Heart right ventricle (tissue), 16 donors: ENCODE measurements around the gene PRKAR2A. TPM values are rescaled to one million over a fixed set of nuclear protein-coding genes. Genes with fewer than 3 reads are reported as not detected.

ENCODE experiments used
- ATAC-seq, 8 donors: fragments of 200-7000 bp; cut with Tn5 transposase; one replicate each; pipeline ENCODE4 v1.9.1; 2020; ENCODE audit warnings: mild to moderate bottlenecking in 8 of 8, moderate library complexity in 8 of 8, moderate number of reproducible peaks in 1 of 8
- DNase-seq, 2 donors: peaks; one replicate each; pipeline ENCODE4 v3.0.0-alpha.2; 2020
- H3K27ac ChIP-seq, 10 donors: fragments of 200-600 bp; sonication (generic) in 2 of 10; one replicate each; pipeline versions ENCODE4 v1.5.0 to v1.8.0; 2020 to 2022; ENCODE audit warnings: mild to moderate bottlenecking in 3 of 10
- H3K27me3 ChIP-seq, 7 donors: fragments of 200-600 bp; one replicate each; pipeline ENCODE4 v1.8.0; 2021 to 2022; ENCODE audit warnings: mild to moderate bottlenecking in 2 of 7
- H3K36me3 ChIP-seq, 9 donors: fragments of 200-600 bp; sonication (generic) in 1 of 9; one replicate each; pipeline versions ENCODE4 v1.5.0 to v1.8.0; 2020 to 2022; ENCODE audit warnings: mild to moderate bottlenecking in 2 of 9
- H3K4me1 ChIP-seq, 9 donors: fragments of 200-600 bp; sonication (generic) in 1 of 9; one replicate each; pipeline versions ENCODE4 v1.5.0 to v1.8.0; 2020 to 2022; ENCODE audit warnings: mild to moderate bottlenecking in 4 of 9
- H3K4me3 ChIP-seq, 10 donors: fragments of 200-600 bp; sonication (generic) in 2 of 10; one replicate each; pipeline versions ENCODE4 v1.5.0 to v1.8.0; 2020 to 2022; ENCODE audit warnings: mild to moderate bottlenecking in 7 of 10, moderate library complexity in 2 of 10
- H3K9me3 ChIP-seq, 11 donors: fragments of 200-600 bp in 10 of 11; sonication (generic) in 2 of 11; one replicate each; pipeline versions ENCODE4 v1.5.0 to v1.8.0; 2013 to 2022; ENCODE audit warnings: mild to moderate bottlenecking in 2 of 11, control low read depth in 1 of 11, moderate library complexity in 1 of 11
- WGBS, 2 donors: extraction: QIAGEN DNeasy Blood & Tissue Kit; methylation state at CpG; one replicate each; pipeline ENCODE4 v1.1.7; 2013; ENCODE audit warnings: inconsistent platforms in 1 of 2; 5-methylcytosine and 5-hydroxymethylcytosine counted together
- intact Hi-C, 10 donors: fragments of 100-400 bp; cut with DNase I; formaldehyde crosslinking; loops; one replicate each; pipeline versions ENCODE4 v1.11.1 to v1.14.2; 2022
- polyA plus RNA-seq, 2 donors: library from polyadenylated mRNA; stranded (reverse); fragments of 200-250 nt; gene quantifications; one replicate each; pipeline ENCODE4 v1.2.3, GENCODE V29; 2013
- total RNA-seq, 10 donors: library from RNA; stranded (reverse); fragmentation: NEBNext Ultra II Directional in 3 of 10; extraction: Animal tissue kit (Norgen Biotek cat#: 25700) in 3 of 10; gene quantifications; one replicate each; pipeline versions ENCODE4 v1.2.1 to v1.2.4, GENCODE V29; 2021 to 2023
- TF ChIP-seq, protein P1 (sequence below), 9 donors: fragments of 200-600 bp; sonication (generic) in 2 of 9; IDR thresholded peaks; one replicate each; pipeline versions ENCODE4 v1.5.0 to v1.8.0; 2021 to 2022; ENCODE audit warnings: antibody characterized with exemption in 9 of 9, mild to moderate bottlenecking in 5 of 9, moderate library complexity in 1 of 9
- donor health status: Arrhythmogenic right ventricular cardiomyopathy.
- donor health status: ischemic (EF 13 %, LVEDD 7.1; RV severe dilation, severe dysfunction).
- donor health status: healthy with polysubstance abuse.
- donor health status: DM: no; HTN: yes; CAD: no.
- donor health status: DM: no; HTN: no; CAD: no.
- donor health status: ischemic (EF 25% LVEDD 6.9; RV normal size, moderate dysfunction).
- donor health status: ischemic (EF 25% LVEDD 5.7; RV mildly dilated, moderate dysfunction).
- donor health status: healthy.
- donor health status: DM: yes; HTN: yes; CAD: no.
- donor health status: Ischemic cardiomyopathy.
- donor health status: ischemic (EF 35%, LVEDD 5.7; RV mildly dilated, moderate dysfunction).
- donor health status: nonischemic (EF 11% LVEDD 7.7; RV severe dilation, severe dysfunction).
- donor health status: DM: yes; HTN: yes; CAD: no.
- donor health status: PGD.
- donor health status: ischemic (EF 29% LVEDD 5.4; RV normal size, mild dysfunction).
- donor health status: nonischemic (EF 23%, LVEDD 6.1; RV moderate dilation, normal function).

PRKAR2A gene
- total and polyA plus RNA-seq, 12 donors = 11.3 to 55.7 (median 44.4) TPM

DNA sequence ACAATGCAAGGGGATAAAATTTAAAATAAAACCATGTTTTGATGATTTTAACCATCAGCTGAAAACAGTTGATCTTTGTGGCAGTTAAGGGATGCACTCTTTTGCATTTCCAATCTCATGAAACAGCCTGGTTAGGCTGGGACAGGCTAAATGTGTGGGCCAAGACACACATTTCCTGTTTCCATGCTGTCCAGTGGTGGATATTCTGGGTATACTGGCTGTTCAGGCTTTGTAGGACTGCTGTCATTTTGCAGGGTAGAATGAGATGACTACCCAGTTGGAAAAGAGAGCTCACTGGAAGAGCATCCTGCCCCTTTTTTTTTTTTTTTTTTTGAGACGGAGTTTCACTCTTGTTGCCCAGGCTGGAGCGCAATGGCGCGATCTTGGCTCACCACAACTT, 88.6 kb downstream of the PRKAR2A start:
- WGBS, 2 donors = 92 to 95% methylated on average over 3 of the region's 4 CpGs
- intact Hi-C loops = no loop called here
- Histone ChIP-seq H3K4me1 (peaks cover 0 to 9% (median 0%) of the 10 kb centered on the region in 9 donors), H3K9me3 (no peaks in the 10 kb centered on the region), H3K36me3 (peaks cover 0 to 99% (median 15%) of the 10 kb centered on the region in 9 donors), H3K27me3 (no peaks in the 10 kb centered on the region), H3K27ac (no peak overlapping the region), H3K4me3 (no peak overlapping the region)
- no peak for ATAC-seq
- no peak for DNase-seq
- TF ChIP-seq, protein P1, sequence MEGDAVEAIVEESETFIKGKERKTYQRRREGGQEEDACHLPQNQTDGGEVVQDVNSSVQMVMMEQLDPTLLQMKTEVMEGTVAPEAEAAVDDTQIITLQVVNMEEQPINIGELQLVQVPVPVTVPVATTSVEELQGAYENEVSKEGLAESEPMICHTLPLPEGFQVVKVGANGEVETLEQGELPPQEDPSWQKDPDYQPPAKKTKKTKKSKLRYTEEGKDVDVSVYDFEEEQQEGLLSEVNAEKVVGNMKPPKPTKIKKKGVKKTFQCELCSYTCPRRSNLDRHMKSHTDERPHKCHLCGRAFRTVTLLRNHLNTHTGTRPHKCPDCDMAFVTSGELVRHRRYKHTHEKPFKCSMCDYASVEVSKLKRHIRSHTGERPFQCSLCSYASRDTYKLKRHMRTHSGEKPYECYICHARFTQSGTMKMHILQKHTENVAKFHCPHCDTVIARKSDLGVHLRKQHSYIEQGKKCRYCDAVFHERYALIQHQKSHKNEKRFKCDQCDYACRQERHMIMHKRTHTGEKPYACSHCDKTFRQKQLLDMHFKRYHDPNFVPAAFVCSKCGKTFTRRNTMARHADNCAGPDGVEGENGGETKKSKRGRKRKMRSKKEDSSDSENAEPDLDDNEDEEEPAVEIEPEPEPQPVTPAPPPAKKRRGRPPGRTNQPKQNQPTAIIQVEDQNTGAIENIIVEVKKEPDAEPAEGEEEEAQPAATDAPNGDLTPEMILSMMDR (IDR thresholded peaks at IDR 0.05) = no peak

DNA sequence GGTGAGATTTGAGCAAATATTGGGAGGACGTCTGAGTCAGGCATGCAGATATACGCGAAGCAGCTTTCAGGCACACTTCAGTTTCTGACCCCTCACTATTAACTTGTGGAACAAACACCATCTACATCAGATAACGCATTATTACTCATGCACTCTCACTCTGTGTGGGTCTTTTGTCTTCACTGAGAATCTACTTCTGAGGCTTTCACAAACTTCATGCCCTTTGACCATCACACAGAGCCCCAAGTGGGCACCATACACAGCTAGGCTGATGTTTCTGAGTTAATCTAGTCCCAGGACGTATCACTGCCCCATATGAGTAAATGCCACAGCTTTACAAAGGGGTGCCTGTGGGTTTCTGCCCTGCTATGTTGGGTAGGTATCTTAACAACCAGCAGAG, 91.0 kb downstream of the PRKAR2A start:
- TF ChIP-seq, protein P1 (IDR thresholded peaks at IDR 0.05) = no peak
- H3K36me3 ChIP-seq = peaks cover 0 to 100% (median 14%) of the 10 kb centered on the region in 9 donors
- DNase-seq (no peak), ATAC-seq (no peak)
- intact Hi-C loops = no loop called here
- no peaks in the 10 kb centered on the region for H3K4me1 ChIP-seq
- no peak overlapping the region for H3K27ac ChIP-seq
- H3K9me3 ChIP-seq = no peaks in the 10 kb centered on the region
- H3K4me3 ChIP-seq = no peak overlapping the region
- 91 to 95% methylated on average over 5 of the region's 5 CpGs for WGBS, 2 donors
- H3K27me3 ChIP-seq = no peaks in the 10 kb centered on the region

DNA sequence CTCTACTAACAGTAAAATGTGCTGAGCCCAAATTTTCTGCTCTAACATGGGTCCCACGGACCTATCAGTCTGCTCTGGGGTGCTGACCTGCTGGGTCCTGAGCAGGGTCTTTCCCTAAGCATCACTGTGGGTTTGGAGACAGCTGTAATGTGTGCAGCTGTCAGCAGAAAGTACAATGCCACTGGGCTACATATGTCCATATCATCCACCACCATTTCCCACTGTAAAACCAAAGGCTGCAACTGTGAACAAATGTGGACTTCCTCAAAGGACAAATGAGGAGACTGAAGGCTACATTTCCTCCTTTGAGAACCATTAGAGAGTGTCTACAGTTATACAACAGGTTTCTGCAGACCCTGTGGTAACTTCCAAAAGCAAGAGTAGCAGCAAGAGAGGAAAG, 96.8 kb downstream of the PRKAR2A start:
- Histone ChIP-seq H3K27ac (peak overlapping the region in 1 of 10 donors; percentile 78), H3K4me3 (no peak overlapping the region), H3K27me3 (no peaks in the 10 kb centered on the region), H3K36me3 (peaks cover 0 to 83% (median 30%) of the 10 kb centered on the region in 9 donors), H3K4me1 (peaks cover 6 to 42% (median 26%) of the 10 kb centered on the region in 9 donors), H3K9me3 (no peaks in the 10 kb centered on the region)
- intact Hi-C loops = no loop called here
- DNase-seq (no peak), ATAC-seq (no peak)
- 63% methylated on average over 1 of the region's 1 CpG for WGBS, 2 donors
- TF ChIP-seq, protein P1 (IDR thresholded peaks at IDR 0.05) = no peak

DNA sequence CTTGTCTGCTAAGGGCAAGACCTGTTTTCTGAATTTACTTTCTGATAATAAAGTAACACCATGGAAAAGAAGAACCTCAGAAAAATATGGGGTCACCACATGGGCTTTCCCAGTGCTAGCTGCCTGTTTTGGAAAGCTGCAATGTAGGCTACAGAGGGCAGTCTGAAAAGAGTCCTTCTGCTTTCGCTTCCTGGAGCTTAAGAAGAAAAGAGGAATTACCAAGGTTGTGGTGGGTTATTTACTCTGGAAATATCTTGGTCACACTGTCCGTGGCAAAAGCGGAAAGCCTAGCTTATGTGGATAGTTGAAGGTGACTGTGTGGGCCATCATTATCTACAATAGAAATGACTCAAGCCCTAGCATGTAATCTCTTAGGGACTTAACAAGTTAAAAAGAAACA, 98.9 kb downstream of the PRKAR2A start:
- peaks cover 0 to 72% (median 30%) of the 10 kb centered on the region in 9 donors for H3K36me3 ChIP-seq

More for the DNA sequence above, 98.9 kb downstream of the PRKAR2A start:
- DNase-seq (no peak), ATAC-seq (peak in 7 of 8 donors; percentile 11 to 62 (median 42))
- TF ChIP-seq, protein P1 (IDR thresholded peaks at IDR 0.05) = no peak
- Histone ChIP-seq H3K9me3 (no peaks in the 10 kb centered on the region), H3K27ac (peak overlapping the region in 6 of 10 donors; percentile 24 to 78 (median 64)), H3K4me3 (no peak overlapping the region), H3K4me1 (peaks cover 6 to 42% (median 26%) of the 10 kb centered on the region in 9 donors), H3K27me3 (no peaks in the 10 kb centered on the region)
- WGBS, 2 donors = 86 to 95% methylated on average over 3 of the region's 3 CpGs
- intact Hi-C loops = no loop called here
